SHP77 (cell line): ENCODE data around the gene CCDC3.
A peak's percentile ranks its signal among the peaks of the same experiment; 100 is the strongest.

Source experiments
- DNase-seq, 2 experiments: peaks; one replicate each; lab custom pipeline; 2025; lab: John Stamatoyannopoulos, UW

The CCDC3 gene

GRCh38 chr10:12922117-12922900 is 79.2 kb downstream of the CCDC3 start:
- DNase-seq, result no peak

GRCh38 chr10:12921163-12921562 is 80.3 kb downstream of the CCDC3 start:
- DNase-seq, result no peak

- no peak for DNase-seq
Measured at GRCh38 chr10:12919574-12919973, 81.9 kb downstream of the CCDC3 start.

- no peak for DNase-seq
Measured at GRCh38 chr10:12916587-12916986, 84.9 kb downstream of the CCDC3 start.

GRCh38 chr10:12915637-12916168 is 85.8 kb downstream of the CCDC3 start:
- no peak for DNase-seq

- DNase-seq, result no peak
Measured at GRCh38 chr10:12914111-12914510, 87.4 kb downstream of the CCDC3 start.

- DNase-seq, result no peak
Measured at GRCh38 chr10:12911795-12912194, 89.7 kb downstream of the CCDC3 start.

GRCh38 chr10:12910835-12911234 is 90.7 kb downstream of the CCDC3 start:
- DNase-seq, result no peak

- no peak for DNase-seq
Measured at GRCh38 chr10:12909836-12910185, 91.7 kb downstream of the CCDC3 start.

GRCh38 chr10:12909182-12909835 is 92.2 kb downstream of the CCDC3 start:
- no peak for DNase-seq

- no peak for DNase-seq
Measured at GRCh38 chr10:12908773-12909172, 92.7 kb downstream of the CCDC3 start.

- no peak for DNase-seq
Measured at GRCh38 chr10:12907656-12908055, 93.9 kb downstream of the CCDC3 start.

GRCh38 chr10:12906051-12906541 is 95.4 kb downstream of the CCDC3 start:
- DNase-seq, result no peak

- no peak for DNase-seq
Measured at GRCh38 chr10:12905067-12905466, 96.4 kb downstream of the CCDC3 start.

- DNase-seq, result no peak
Measured at GRCh38 chr10:12902851-12903358, 98.6 kb downstream of the CCDC3 start.

- peak; percentile 28 to 64 for DNase-seq
Measured at GRCh38 chr10:12902135-12902572, 99.4 kb downstream of the CCDC3 start.

GRCh38 chr10:12899546-12899945 is 102.0 kb downstream of the CCDC3 start:
- no peak for DNase-seq

GRCh38 chr10:12898271-12898670 is 103.2 kb downstream of the CCDC3 start:
- no peak for DNase-seq

- DNase-seq, result no peak
Measured at GRCh38 chr10:12897278-12897677, 104.2 kb downstream of the CCDC3 start.

GRCh38 chr10:12896251-12896650 is 105.3 kb downstream of the CCDC3 start:
- DNase-seq, result no peak

GRCh38 chr10:12892924-12893323 is 108.6 kb downstream of the CCDC3 start:
- DNase-seq, result no peak

GRCh38 chr10:12890958-12891357 is 110.6 kb downstream of the CCDC3 start:
- DNase-seq, result no peak

GRCh38 chr10:12888470-12888869 is 113.0 kb downstream of the CCDC3 start:
- DNase-seq, result no peak
